Measurements from ENCODE around the gene LCAT. TPM values are rescaled to one million over a fixed set of nuclear protein-coding genes. Genes with fewer than 3 reads are reported as not detected.

Gene LCAT
- total and polyA plus RNA-seq, 9 of the 15 experiments (the other 6 are each of a cell fraction or from before 2014, with no cell fraction given), result 0.46 to 21.0 (median 5.0) TPM

DNA sequence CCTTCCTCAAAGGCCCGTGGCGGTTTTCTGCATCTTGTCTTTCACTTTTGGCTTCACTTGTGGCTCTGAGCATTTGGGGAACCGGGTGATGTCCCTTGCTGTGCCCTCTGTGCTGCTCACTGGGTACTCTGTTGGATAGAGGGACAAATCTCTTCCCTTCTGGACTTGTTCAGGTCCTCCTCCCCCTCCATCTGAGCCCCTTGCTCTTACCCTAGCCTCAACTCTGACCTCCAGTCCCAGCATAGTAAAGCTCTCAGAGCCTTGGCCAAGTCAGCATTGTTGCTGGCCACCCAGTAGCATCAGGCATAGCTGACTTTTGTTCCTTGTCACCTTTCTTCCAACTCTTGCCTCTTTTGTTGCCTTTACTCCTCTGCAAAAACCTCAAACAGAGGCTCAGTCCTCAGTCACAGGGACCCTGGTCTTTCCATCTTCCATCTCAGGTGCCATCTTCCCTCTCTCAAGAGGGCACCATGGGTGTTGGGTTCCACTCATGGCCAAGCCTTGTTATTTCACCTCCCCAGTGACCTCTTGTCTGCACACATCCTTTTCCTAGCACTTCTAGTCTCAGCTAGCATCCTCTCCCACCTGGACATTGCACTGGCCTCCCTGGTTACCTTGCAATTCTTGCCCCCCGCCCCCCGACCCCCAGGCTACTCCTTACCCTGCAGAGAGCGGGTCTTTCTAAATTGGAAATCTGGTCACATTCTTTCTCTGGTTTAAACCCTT lies 6.9 kb downstream of the LCAT start (continued):
- TF ChIP-seq ZNF518B (CRISPR knock-in tag; IDR thresholded peaks at IDR 0.05), result no peak
- TF ChIP-seq RFX7 (CRISPR knock-in tag; IDR thresholded peaks at IDR 0.05), result no peak
- no peak for TF ChIP-seq ELF4 (CRISPR knock-in tag; IDR thresholded peaks at IDR 0.05)
- no peak for TF ChIP-seq NR2C2 (CRISPR knock-in tag; IDR thresholded peaks at IDR 0.05)
- peak; percentile 84 for TF ChIP-seq NR2C2 (tag; IDR thresholded peaks at IDR 0.05)
- TF ChIP-seq ZNF384 (IDR thresholded peaks at IDR 0.05; ENCODE audit: low read depth, low read length), result no peak
- no peak for TF ChIP-seq SAFB (IDR thresholded peaks at IDR 0.05; ENCODE audit: borderline replicate concordance, low read depth, low read length)
- TF ChIP-seq SNRNP70 (optimal IDR thresholded peaks at IDR 0.05; ENCODE audit: low read depth, low read length), result no peak
- no peak for TF ChIP-seq RBM34 (IDR thresholded peaks at IDR 0.05; ENCODE audit: borderline replicate concordance, insufficient read depth, low read length)
- no peak for TF ChIP-seq POU5F1 (IDR thresholded peaks at IDR 0.05; ENCODE audit: borderline replicate concordance, low read depth, low read length, partially characterized antibody)
- TF ChIP-seq ZNF780A (CRISPR knock-in tag; IDR thresholded peaks at IDR 0.05), result no peak
- TF ChIP-seq RCOR1 (IDR thresholded peaks at IDR 0.05; ENCODE audit: borderline replicate concordance in 1 of 2, low read depth in 2 of 2, low read length in 2 of 2), result peak in 1 of 2 experiments; percentile 9; a peak in 1 of 4 replicates
- no peak for TF ChIP-seq CBX8 (IDR thresholded peaks at IDR 0.05; ENCODE audit: borderline replicate concordance, extremely low read depth, low read depth, low read length, poor library complexity, severe bottlenecking)
- 0 out of 2 replicates have a peak, but pooled peaks have one; percentile 15 for TF ChIP-seq SMARCE1 (IDR thresholded peaks at IDR 0.05)
